ENCODE data around the gene SYPL2.

Gene SYPL2

DNA sequence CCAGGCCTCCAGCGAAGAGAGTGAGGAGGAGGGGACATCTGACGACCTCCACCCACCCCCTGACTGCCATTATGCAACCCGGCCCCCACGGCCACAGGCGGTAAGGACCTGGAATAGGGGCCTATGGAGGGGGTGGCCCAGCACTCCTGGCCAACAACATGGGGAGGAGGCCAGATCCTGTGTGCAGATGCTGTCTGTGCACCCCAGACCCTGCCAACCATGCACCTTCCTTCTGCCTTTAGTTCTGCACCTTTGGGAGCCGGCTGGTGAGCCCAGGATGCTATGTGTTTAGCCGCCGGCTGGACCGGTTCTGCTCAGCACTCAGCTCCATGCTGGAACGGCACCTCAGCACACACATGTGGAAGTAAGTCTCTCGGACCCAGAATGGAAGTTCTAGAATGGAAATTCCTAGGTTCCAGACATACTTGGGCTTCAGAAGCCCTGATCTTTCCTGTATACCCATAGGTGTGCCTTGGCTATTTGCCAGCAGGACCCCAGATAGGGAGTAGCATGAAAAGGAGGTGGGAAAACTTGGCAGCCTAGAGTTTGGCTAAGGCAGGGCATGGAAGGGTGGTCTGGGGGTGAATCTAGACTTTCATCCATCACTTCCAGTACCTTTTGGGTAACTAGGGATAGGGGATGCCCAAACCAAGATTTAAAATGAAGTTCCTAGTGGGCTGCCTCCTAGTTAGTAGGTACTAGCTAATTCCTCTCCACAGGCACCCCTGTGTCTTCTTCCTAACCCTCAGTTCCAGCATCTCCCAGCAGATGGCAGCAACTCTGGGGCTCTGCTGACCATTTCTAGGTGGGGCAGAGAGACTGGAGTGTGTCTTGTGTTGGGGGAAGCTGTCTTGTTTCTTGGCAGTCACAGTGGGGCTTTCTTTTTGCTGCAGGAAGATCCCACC is 23.9 kb downstream of the SYPL2 start:
- peaks cover 9% of the 10 kb centered on the region for H3K36me3 ChIP-seq (replicated peaks)
- TF ChIP-seq, protein P1, sequence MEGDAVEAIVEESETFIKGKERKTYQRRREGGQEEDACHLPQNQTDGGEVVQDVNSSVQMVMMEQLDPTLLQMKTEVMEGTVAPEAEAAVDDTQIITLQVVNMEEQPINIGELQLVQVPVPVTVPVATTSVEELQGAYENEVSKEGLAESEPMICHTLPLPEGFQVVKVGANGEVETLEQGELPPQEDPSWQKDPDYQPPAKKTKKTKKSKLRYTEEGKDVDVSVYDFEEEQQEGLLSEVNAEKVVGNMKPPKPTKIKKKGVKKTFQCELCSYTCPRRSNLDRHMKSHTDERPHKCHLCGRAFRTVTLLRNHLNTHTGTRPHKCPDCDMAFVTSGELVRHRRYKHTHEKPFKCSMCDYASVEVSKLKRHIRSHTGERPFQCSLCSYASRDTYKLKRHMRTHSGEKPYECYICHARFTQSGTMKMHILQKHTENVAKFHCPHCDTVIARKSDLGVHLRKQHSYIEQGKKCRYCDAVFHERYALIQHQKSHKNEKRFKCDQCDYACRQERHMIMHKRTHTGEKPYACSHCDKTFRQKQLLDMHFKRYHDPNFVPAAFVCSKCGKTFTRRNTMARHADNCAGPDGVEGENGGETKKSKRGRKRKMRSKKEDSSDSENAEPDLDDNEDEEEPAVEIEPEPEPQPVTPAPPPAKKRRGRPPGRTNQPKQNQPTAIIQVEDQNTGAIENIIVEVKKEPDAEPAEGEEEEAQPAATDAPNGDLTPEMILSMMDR (IDR thresholded peaks at IDR 0.05; ENCODE audit: low read depth, low read length, missing control alignments) = peak; percentile 94
- DNase-seq = peak; percentile 62
- in situ Hi-C loops (cut with HindIII; ENCODE audit: low pct_ligation_motif_present, low sequenced_read_pairs) = no loop called here
- H3K27me3 ChIP-seq (replicated peaks) = no peaks in the 10 kb centered on the region
- H3K27ac ChIP-seq = no peak overlapping the region
- H3K4me3 ChIP-seq (ENCODE audit: low read depth, low read length) = no peak overlapping the region

DNA sequence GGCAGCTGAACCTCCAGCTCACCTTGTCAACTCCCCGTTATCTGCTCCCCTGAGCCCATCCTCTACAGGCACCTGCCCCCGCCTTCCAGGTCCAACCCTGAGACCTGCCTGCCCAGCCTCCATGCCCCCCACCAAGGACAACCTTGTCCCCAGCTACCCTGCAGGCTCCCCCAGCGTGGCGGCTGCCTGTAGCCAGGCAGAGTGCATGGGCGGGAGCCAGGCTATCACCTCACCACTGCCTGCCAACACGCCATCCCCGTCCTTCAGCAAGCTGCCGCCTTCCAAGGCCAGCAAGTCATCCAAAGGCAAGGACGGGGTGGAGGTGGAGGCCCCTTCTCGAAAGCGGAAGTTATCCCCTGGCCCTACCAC is 24.6 kb downstream of the SYPL2 start:
- no peak overlapping the region for H3K27ac ChIP-seq
- DNase-seq = no peak
- H3K27me3 ChIP-seq (replicated peaks) = no peaks in the 10 kb centered on the region
- TF ChIP-seq, protein P1 (IDR thresholded peaks at IDR 0.05; ENCODE audit: low read depth, low read length, missing control alignments) = no peak
- H3K4me3 ChIP-seq (ENCODE audit: low read depth, low read length) = no peak overlapping the region
- peaks cover 9% of the 10 kb centered on the region for H3K36me3 ChIP-seq (replicated peaks)
- in situ Hi-C loops (cut with HindIII; ENCODE audit: low pct_ligation_motif_present, low sequenced_read_pairs) = no loop called here

DNA sequence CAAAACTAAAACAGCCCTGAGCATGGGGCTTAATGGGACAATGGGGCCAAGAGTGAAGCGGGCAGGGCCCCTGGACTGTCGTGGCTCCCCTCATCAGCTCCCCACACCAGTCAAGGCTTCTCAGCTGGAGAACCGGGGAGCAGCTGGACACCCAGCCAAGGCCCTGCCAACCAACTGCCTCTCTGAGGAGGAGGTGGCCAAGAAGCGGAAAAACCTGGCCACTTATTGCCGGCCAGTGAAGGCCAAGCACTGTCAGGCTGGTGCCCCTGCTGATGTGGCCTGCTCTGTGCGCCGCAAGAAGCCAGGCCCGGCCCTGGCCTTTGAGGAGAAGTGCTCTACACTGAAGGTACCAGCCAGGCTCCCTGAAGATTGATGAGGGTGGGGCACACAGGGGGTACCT is 25.0 kb downstream of the SYPL2 start:
- Histone ChIP-seq H3K36me3 (replicated peaks) (peaks cover 9% of the 10 kb centered on the region), H3K27ac (no peak overlapping the region), H3K27me3 (replicated peaks) (no peaks in the 10 kb centered on the region), H3K4me3 (ENCODE audit: low read depth, low read length) (no peak overlapping the region)
- in situ Hi-C loops (cut with HindIII; ENCODE audit: low pct_ligation_motif_present, low sequenced_read_pairs) = no loop called here
- TF ChIP-seq, protein P1 (IDR thresholded peaks at IDR 0.05; ENCODE audit: low read depth, low read length, missing control alignments) = no peak
- no peak for DNase-seq

DNA sequence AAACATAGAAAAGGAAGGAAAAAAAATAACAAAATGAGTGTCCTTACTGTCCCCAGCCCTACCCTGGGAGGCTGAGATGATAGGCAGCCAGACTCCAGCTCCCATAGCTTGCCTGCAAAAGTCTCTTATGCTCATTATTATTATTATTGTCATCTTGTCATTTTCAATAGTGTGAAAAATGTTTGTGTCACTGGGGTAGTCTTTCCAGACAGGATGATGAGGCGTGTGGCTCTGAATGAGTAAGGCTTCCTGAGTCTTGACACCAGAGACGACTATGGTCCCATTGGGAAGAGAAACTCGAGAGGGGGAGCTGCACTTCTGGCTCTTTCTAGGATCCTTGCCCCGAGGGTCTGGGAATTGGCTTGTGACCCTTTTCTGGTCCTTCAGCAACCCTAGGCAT is 26.4 kb downstream of the SYPL2 start:
- TF ChIP-seq, protein P1 (IDR thresholded peaks at IDR 0.05; ENCODE audit: low read depth, low read length, missing control alignments) = no peak
- H3K27ac ChIP-seq = no peak overlapping the region
- peaks cover 6% of the 10 kb centered on the region for H3K36me3 ChIP-seq (replicated peaks)
- no peaks in the 10 kb centered on the region for H3K27me3 ChIP-seq (replicated peaks)
- in situ Hi-C loops (cut with HindIII; ENCODE audit: low pct_ligation_motif_present, low sequenced_read_pairs) = no loop called here
- no peak overlapping the region for H3K4me3 ChIP-seq (ENCODE audit: low read depth, low read length)
- DNase-seq = no peak

DNA sequence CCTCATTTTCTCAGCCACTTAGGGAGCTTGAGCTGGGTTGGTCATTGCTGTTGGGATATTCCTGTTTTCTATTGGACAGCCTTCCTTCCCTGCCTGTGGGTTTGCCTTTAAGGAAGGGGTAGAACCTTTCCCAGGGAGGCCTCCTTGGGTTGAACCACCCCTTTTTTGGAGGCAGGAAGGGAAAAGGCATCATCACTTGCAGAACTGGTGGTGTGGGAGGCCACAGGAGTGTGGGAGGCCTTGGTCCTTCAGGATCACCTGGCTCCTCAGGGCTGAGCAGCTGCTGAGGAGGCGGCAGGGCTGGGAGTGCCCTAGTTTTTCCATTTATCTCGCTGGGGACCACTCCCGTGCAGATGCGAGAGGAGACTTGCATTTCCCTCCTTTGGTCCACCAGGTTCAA is 26.9 kb downstream of the SYPL2 start:
- Histone ChIP-seq H3K36me3 (replicated peaks) (peaks cover 3% of the 10 kb centered on the region), H3K27ac (no peak overlapping the region), H3K4me3 (ENCODE audit: low read depth, low read length) (no peak overlapping the region), H3K27me3 (replicated peaks) (no peaks in the 10 kb centered on the region)
- in situ Hi-C loops (cut with HindIII; ENCODE audit: low pct_ligation_motif_present, low sequenced_read_pairs) = no loop called here
- TF ChIP-seq, protein P1 (IDR thresholded peaks at IDR 0.05; ENCODE audit: low read depth, low read length, missing control alignments) = no peak
- no peak for DNase-seq

All from brain microvascular endothelial cell (primary cell).